22Rv1 (cell line): ENCODE measurements around the gene MAGEA9B.

Source experiments
- CTCF ChIP-seq: fragments of 450-650 bp; IDR thresholded peaks from 2 replicates; pipeline ENCODE4 v1.5.1; 2017; ENCODE audit warnings: mild to moderate bottlenecking
- ZFX ChIP-seq: fragments of 450-650 bp; IDR thresholded peaks from 2 replicates; pipeline ENCODE4 v1.6.1; 2017; ENCODE audit warnings: antibody characterized with exemption, borderline replicate concordance

- no peak for TF ChIP-seq CTCF
- TF ChIP-seq ZFX = no peak
These were observed 31.6 kb upstream of the MAGEA9B start for GRCh38 chrX:149618871-149619270.
